ENCODE results near the gene ZFYVE28.

The ZFYVE28 gene

GRCh38 chr4:2302387-2303119 is 115.9 kb downstream of the ZFYVE28 start:
- no peak for DNase-seq (ENCODE audit: low read depth)

GRCh38 chr4:2301806-2302205 is 116.6 kb downstream of the ZFYVE28 start:
- DNase-seq (ENCODE audit: low read depth), result no peak

- no peak for DNase-seq (ENCODE audit: low read depth)
Measured at GRCh38 chr4:2301225-2301642, 117.2 kb downstream of the ZFYVE28 start.

GRCh38 chr4:2300431-2301224 is 117.8 kb downstream of the ZFYVE28 start:
- no peak for DNase-seq (ENCODE audit: low read depth)

GRCh38 chr4:2299794-2300193 is 118.7 kb downstream of the ZFYVE28 start:
- no peak for DNase-seq (ENCODE audit: low read depth)

GRCh38 chr4:2298532-2298991 is 119.9 kb downstream of the ZFYVE28 start:
- no peak for DNase-seq (ENCODE audit: low read depth)

- no peak for DNase-seq (ENCODE audit: low read depth)
Measured at GRCh38 chr4:2297606-2298531, 120.6 kb downstream of the ZFYVE28 start.

GRCh38 chr4:2296631-2297601 is 121.5 kb downstream of the ZFYVE28 start:
- DNase-seq (ENCODE audit: low read depth), result no peak

GRCh38 chr4:2295900-2296442 is 122.5 kb downstream of the ZFYVE28 start:
- no peak for DNase-seq (ENCODE audit: low read depth)

- DNase-seq (ENCODE audit: low read depth), result no peak
Measured at GRCh38 chr4:2295500-2295899, 122.9 kb downstream of the ZFYVE28 start.

- no peak for DNase-seq (ENCODE audit: low read depth)
Measured at GRCh38 chr4:2292646-2293108, 125.8 kb downstream of the ZFYVE28 start.

- no peak for DNase-seq (ENCODE audit: low read depth)
Measured at GRCh38 chr4:2291705-2292645, 126.5 kb downstream of the ZFYVE28 start.

GRCh38 chr4:2290974-2291704 is 127.3 kb downstream of the ZFYVE28 start:
- DNase-seq (ENCODE audit: low read depth), result peak; percentile 56

GRCh38 chr4:2290488-2290887 is 128.0 kb downstream of the ZFYVE28 start:
- DNase-seq (ENCODE audit: low read depth), result no peak

- DNase-seq (ENCODE audit: low read depth), result no peak
Measured at GRCh38 chr4:2289955-2290333, 128.5 kb downstream of the ZFYVE28 start.

- no peak for DNase-seq (ENCODE audit: low read depth)
Measured at GRCh38 chr4:2289311-2289954, 129.0 kb downstream of the ZFYVE28 start.

- no peak for DNase-seq (ENCODE audit: low read depth)
Measured at GRCh38 chr4:2288051-2288541, 130.3 kb downstream of the ZFYVE28 start.

- DNase-seq (ENCODE audit: low read depth), result no peak
Measured at GRCh38 chr4:2287594-2287915, 130.9 kb downstream of the ZFYVE28 start.

Measured in stimulated activated CD8-positive, alpha-beta memory T cell treated with anti-CD3 and anti-CD28 coated beads, Interleukin-12 subunit alpha, Interleukin-12 subunit beta, amount 100 ng/mL, for 1 hour (primary cell).